Neural cell (in vitro differentiated cells): ENCODE measurements around the gene RPRD1B.

ENCODE experiments used
- CTCF ChIP-seq: fragments of 450-650 bp; IDR thresholded peaks from 2 replicates; pipeline ENCODE4 v1.5.1; 2014; ENCODE audit warnings: antibody characterized with exemption, mild to moderate bottlenecking, moderate library complexity; ENCODE audit not compliant: poor library complexity, severe bottlenecking
- EP300 ChIP-seq: fragments of 450-650 bp; conservative IDR thresholded peaks from 2 replicates; pipeline ENCODE4 v1.6.1; 2014; ENCODE audit warnings: antibody characterized with exemption, mild to moderate bottlenecking, moderate library complexity; ENCODE audit not compliant: poor library complexity, severe bottlenecking
- POLR2AphosphoS5 ChIP-seq: IDR thresholded peaks from 2 replicates; pipeline ENCODE4 v1.6.1; 2012
- RAD21 ChIP-seq: fragments of 450-650 bp; conservative IDR thresholded peaks from 2 replicates; pipeline ENCODE4 v1.6.1; 2014; ENCODE audit warnings: antibody characterized with exemption, mild to moderate bottlenecking, moderate library complexity
- SMC3 ChIP-seq: fragments of 450-650 bp; conservative IDR thresholded peaks from 2 replicates; pipeline ENCODE4 v1.6.1; 2014; ENCODE audit warnings: antibody characterized with exemption, mild to moderate bottlenecking, moderate library complexity; ENCODE audit not compliant: poor library complexity
- TAF1 ChIP-seq: IDR thresholded peaks from 2 replicates; pipeline ENCODE4 v1.6.1; 2012; ENCODE audit warnings: low read depth

GRCh38 chr20:38018385-38018784 is 15.2 kb upstream of the RPRD1B start:
- TF ChIP-seq SMC3 (no peak), CTCF (no peak), POLR2AphosphoS5 (no peak), TAF1 (no peak), EP300 (no peak), RAD21 (no peak)
